GM21528 (cell line): ENCODE results near the gene RPLP2.

Source experiments
- ATAC-seq: cut with Tn5 transposase; IDR thresholded peaks from one replicate; pipeline ENCODE4 v1.9.1; 2021; ENCODE audit warnings: mild to moderate bottlenecking, moderate library complexity; ENCODE audit not compliant: unreplicated experiment, low FRiP score

RPLP2 gene

DNA sequence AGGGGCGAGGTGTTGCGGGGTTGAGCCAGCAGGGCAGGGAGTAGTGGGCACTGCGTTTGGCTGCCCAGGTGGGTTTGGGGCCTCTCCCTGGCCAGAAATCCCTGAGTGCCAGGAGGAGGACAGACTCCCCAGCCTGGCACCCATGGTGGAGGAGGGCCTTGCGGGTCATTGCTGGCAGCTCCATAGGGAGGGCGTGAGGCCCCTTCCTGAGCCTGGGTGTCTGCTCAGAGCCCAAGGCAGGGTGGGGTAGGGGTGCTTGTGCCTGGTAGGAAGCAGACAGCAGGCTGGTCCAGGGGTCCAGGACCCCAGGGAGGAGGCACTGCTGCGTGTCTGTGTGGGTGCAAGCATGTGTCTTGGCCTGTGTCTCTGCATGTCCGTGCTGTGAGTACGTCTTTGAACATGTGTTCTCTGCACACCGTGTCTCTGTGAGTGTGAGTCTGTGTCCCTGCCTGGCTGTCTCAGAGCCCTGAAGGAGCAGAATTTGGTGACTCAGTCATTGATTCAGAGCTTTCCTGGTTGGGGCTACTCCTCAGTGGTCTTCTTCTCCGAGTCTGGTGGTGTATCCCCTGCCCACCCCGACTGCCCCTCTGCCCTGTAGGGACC lies 36.8 kb downstream of the RPLP2 start:
- ATAC-seq = no peak

DNA sequence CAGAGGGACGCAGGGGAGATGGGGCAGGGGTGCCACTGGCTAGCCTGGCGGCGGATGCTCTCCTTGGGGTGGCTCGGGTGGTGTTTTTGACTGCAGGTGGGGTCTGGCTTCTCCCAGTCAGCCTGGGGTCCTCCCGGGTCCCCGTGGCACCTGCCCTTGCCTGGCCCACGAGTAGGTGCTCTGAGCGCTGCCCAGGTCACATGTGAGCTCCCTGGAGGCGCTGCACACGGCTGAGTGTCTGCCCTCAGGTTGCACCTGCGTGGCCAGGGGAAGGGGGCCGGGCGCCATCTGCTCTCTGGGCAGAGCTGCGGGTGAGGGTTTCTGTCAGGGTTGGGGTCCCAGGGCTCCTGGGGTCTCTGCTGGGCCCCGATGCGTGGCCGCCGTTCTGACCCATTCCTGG lies 38.1 kb downstream of the RPLP2 start:
- no peak for ATAC-seq

DNA sequence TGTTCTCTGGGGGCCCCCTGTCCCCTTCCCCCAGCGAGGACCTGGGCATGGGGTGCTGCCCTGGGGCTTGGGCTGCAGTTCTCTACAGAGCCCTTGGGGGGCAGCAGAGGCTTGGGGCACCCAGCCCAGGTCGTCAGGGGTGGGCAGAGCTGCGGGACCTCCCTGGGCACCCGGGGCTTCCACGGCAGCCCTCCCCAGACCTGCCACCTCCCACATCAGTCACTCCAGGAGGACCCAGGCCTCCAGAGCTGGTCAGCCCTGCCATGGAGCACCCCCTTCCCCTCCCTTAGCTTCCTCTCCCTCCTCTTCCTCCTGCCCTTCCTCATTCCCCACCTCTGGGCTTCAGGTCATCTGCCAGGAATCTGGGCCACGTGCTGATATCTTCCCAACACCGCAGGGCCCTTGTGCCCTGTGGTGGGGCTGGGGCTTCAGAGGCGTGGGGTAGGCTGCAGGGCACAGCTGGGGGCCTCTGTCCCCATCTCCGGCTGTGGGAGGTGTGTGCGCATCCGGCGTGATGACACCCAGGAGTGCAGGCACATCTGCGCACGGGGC lies 38.7 kb downstream of the RPLP2 start:
- no peak for ATAC-seq

DNA sequence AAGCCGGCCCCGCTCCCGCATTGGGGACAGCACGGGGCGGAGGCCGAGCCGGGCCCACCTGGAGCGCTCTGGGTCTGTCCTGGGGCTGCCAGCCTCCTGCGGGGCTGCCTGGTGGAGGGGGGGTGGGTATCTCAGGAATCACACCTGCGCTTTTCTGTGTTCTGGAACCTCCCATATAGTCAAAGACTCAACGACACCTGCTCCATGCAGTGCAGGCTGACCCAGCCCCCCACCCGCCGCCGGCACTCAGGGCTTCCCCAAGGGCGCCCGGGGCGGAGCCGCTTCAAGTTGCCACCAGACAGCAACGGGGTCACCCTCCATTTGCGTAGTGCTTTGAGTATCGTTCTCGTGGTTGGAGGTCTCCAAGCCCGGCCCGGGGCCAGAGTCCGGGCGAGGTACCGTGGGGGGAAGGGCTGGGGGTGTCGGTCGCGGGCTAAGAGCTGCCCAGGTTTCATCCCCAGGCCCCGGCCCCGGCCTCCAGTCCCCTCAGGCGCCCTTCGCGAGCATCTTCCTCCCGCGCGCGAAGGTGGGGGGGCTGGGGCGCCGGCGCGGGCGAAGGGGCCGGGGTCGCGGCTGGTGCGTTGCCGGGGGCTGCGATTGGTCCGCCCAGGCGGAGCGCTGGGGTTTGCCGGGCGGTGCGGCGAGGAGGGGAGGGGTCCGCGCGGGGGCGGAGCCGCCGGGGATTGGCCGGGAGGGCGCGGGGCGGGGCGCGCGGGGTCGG lies 39.5 kb downstream of the RPLP2 start:
- ATAC-seq = no peak

DNA sequence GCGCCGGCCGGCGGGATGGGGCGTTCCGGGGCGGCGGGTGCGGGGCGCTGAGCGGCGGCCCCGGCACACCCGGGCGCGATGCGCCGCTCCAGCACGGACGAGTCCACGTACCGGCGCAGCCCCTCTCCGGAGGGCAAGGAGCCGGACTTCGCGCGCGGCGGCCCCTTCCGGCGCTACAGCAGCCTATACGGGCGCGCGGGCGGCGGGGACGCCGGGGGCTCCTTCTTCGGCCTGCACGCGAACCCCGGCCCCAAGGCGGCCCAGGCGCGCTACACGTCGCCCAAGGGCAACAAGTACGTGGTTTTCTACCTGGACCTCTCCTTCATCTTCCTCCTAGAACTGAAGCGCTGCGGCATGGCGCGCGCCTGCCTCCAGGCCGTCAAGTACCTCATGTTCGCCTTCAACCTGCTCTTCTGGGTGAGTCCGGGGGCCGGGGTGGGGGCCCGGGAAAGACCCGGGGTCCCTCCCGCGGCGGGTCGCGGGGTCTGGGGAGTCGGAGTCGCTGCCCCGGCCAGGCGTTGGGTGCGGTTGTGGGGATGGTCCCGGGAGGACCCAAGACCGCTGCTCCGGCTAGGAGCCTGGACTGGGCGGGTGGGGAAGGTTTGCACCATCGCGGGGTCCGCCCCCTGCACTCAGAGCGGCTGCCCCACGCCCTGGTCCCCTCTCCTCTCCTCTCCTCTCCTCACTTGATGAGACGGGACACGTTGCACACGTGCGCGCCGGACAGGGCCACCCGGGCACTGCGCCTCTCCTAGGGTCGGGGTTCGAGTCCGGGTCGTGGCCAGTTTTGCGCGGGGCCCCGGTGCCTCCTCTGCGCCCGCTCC lies 40.4 kb downstream of the RPLP2 start:
- ATAC-seq = no peak

DNA sequence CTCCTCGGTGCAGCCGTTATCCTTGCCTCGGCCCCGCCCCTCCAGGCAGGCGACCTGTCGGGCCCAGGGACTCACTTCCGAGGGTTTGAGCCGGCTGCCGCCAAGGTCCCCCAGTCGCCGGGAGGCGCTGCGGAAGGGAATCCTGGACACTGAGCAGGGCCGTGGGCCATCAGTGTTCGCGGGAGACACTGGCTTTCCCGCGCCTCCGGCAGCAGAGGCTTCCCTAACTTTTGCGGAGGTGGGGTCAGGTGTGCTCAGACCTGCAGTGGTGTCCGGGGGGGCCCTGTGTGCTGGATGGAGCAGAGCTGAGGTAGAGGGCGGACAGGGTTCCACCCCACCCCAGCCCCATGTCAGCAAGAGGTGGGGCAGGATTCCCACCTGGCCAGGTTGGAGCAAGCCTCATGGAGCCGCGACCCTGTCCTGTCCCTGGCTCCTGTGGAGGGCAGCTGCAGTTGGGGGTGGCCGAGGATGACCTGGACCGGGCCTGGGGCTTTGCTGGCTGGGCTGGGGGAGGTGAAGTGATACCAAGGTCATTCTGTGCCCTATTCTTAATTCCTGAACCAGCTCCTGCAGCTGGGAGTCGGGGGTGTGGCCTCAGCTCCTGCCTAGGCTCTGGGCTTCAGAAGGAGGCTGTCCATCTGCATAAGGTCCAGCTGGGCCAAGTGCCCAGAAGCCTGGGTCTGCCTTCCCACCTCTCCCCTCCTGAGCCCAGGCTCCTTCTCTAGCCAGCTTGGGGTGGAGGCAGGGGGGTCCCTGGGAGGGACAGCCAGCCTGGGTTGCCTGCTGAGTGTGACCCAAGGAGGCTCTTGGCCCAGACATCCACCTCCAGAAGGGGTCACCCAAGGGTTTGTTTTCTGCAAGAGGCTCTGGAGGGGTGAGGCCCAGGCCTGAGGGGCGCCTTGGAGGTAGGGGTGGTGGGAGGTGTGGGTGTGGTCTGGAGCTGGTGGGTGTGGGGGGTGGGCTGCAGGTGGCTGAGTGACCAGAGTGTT lies 41.3 kb downstream of the RPLP2 start:
- no peak for ATAC-seq

DNA sequence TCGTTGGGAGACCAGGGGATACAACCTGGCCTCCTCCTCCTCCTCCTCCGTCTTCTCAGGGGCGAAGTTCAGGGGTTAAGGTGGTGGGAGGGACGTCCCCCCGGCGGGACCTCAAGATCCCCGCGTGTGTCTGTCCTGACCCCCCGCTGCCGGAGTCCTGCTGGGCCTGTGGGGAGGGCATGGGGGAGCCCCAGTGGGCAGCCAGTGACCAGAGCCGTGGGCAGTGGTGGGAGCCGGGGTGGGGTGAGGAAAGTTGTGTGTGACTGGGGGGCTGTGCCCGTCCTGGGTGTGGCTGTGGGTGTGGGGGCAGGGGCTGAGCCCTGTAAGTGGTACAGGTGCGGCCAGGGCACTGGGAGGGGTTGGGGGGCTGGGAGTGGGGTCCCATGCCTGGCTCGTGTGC lies 43.0 kb downstream of the RPLP2 start:
- ATAC-seq = no peak

DNA sequence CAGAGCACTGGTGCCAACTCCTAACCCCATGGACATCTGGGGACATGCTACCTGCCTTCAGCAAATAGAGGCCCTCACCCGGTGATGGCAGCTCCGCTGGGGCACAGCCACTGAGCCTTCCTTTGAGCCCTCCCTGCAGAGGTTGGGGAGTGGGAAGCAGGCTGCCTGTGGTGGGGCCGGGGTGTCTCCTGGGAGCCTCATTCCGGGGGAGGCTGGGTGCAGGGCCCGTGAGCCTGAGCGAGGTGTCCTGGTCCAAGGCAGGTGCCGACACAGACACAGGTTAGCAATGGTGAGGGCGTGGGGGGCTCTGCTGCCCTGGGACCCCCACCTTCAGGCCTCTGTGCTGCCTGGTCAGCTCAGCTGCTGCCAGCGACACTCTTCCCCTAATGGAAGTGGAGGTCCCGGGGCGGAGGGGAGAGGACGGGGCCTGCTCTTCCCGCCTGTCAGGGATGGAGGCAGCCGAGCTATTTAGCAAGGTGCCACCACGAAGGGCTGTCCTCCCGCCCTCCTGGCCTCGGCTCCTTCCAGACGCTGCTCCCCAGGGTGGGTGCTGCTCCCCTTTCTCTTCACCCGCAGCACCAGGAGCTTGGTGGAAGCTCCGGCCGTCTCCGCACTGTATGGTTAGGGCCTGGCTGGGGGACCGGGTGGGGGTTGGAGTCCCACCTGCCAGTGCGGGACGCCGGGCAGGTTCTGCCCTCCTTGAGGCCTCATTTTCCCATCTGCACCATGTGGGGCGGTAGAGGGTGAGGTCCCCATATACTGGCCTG lies 44.1 kb downstream of the RPLP2 start:
- no peak for ATAC-seq

DNA sequence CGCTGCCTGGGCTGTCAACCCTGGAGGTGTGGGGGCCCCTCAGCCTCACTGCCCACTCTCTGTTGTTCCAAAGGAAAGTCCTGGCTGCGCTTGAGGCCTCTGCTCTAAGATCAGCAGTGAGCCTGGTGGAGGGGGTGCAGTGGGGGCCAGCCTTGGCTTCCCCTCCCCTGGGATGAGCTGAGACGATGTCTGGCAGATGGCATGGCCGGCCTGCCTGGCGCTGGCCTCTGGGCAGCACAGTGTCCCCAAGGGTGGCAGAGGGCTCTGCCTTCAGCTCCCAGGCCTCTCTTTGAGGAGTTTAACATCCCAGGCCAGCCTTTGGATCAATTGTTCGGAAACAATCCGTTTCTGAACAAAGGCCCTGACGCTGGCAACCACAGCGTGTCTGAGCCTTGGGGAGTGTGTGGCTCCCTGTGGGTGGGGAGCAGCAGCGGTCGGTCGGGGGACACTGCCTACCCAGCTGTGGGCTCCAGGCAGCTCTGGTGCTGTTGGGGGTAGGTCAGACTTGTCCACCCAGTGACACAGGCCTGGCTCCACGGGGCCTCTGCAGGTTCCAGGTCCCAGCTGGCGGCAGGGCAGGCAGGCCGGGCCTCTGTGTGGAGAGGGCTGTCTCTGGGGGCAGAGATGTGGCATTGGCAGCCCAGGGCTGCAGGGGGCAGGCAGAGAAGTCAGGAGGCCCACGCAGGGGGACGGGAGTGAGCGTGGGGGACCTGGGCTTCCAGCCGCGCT lies 45.0 kb downstream of the RPLP2 start:
- ATAC-seq = no peak

DNA sequence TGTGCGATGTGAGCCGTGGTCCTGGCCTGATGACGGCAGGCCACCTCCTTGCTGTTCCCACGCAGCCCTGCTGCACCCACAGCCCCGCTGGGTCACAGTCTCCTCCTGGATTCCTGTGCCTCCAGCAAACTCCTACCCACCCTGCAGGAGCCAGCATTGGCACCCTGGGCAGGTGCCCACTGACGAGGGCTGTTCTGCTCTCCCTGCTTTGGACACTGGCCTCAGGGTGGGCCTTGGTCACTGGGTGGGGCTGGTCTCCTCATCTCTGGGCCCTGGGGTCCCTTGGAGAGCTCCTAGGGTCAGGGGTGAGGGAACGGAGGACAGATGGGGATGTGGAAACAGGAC lies 45.5 kb downstream of the RPLP2 start:
- no peak for ATAC-seq

DNA sequence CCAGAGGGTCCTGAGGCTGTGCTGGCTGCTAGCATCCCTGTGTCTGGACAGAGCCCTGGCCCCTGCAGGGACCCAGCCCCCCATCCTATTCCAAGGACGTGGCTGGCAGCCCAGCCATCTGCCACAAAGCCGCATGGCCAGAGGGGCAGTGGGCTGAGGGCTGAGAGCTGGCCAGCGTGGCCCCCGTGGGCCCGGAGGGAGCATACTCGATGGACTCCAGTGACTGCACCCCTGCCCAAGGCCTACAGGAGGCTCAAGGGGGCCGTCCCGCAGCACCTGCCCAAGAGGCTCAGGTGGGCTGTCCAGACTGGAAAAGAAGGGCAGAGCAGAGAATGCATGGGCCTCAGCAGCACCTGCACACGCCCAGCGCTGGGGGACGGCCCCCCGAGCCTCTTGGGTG lies 46.0 kb downstream of the RPLP2 start:
- no peak for ATAC-seq

DNA sequence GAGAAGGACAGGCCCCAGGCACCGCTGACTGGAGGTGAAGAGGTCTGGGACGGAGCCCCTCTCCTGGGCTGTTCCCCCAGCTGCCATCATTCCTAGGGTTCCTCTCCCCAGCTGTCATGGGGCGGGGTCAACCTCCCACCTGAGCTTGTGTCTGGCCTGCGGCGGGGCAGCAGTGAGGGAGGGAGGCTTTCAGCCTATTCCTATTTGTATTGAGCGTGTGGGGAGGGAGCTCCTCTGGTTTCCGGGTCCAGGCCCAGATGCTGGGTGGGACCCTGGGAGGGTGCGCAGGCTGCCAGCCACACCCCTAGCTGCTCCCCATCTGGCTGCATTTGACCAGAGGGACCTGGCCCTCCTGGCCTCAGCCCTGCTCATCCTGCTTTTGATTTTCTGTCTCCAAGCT lies 46.6 kb downstream of the RPLP2 start:
- ATAC-seq = no peak

DNA sequence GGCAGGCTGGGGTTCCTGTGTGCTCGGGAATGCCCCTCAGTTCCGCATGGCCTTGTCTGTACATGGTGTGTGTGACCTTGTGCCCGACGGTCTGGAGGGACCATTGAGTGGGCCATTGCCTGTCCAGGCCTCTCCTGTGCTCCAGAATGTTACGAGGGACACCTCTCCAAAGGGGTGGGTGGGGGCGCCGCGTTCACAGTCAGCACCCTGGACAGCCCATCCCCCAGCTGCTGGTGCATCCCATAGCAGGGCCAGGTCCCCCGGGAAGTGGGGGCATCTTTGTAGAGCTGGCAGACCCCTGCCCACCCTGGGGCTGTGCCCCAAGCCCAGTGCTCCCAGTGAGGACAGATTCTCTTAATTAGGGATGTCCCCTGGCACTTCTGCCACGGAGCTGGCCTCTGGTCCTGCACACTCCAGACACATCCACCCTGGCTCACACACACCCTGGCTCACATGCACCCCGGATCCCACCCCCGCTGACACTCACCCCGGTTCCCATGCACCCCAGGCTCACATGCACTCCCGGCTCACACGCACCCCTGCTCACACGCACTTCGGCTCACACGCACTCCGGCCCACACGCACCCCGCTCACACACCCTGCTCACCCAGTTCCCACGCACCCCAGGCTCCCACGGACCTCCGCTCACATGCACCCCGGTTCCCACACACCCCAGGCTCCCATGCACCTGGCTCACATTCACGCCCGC lies 48.4 kb downstream of the RPLP2 start:
- ATAC-seq = no peak

DNA sequence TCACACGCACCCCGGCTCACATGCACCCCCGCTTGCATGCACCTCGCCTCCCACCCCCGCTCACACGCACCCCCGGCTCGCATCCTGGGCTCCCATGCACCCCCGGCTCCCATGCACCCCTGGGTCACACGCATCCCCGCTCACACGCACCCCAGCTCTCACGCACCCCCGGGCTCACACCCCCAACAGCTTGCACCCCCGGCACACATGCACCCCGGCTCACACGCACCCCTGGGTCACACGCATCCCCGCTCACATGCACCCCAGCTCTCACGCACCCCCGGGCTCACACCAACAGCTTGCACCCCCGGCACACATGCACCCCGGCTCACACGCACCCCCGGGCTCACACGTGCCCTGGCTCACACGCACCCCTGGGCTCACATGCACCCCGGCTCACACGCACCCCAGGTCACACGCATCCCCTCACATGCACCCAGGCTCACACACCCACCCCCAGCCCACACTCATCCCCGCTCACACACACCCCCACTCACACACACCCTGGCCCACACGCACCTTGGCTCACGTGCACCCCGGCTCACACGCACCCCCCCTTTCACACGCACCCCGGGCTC lies 49.1 kb downstream of the RPLP2 start:
- ATAC-seq = no peak

DNA sequence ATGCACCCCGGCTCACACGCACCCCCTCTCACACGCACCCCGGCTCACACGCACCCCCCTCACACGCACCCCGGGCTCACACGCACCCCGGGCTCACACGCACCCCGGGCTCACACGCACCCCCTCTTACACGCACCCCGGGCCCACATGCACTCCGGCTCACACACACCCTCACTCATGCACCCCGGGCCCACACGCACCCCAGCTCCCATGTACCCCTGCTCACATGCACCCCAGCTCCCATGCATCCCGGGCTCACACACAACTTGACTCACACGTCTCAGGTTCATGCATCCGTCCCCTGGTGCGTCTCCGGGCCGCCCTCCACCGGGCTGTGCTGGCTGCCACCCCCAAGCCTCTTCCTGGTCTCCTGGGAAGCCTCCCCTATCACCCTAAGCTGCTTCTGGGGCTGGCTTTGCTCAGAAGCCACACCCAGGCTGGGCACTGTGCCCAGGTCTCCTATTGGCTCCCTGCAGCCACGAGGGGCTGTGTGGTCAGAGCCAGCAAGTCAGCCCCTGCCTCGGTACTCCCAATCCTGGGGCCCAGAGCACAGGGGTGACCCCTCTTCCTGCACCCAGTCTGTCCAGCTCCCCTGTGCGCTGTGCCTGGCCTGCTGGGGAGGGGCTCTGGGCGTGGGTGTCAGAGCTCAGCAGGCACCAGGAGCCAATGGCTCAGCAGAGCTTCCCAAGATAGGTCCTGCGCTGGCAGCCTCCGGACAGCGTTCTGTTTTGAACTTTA lies 49.8 kb downstream of the RPLP2 start:
- ATAC-seq = no peak

DNA sequence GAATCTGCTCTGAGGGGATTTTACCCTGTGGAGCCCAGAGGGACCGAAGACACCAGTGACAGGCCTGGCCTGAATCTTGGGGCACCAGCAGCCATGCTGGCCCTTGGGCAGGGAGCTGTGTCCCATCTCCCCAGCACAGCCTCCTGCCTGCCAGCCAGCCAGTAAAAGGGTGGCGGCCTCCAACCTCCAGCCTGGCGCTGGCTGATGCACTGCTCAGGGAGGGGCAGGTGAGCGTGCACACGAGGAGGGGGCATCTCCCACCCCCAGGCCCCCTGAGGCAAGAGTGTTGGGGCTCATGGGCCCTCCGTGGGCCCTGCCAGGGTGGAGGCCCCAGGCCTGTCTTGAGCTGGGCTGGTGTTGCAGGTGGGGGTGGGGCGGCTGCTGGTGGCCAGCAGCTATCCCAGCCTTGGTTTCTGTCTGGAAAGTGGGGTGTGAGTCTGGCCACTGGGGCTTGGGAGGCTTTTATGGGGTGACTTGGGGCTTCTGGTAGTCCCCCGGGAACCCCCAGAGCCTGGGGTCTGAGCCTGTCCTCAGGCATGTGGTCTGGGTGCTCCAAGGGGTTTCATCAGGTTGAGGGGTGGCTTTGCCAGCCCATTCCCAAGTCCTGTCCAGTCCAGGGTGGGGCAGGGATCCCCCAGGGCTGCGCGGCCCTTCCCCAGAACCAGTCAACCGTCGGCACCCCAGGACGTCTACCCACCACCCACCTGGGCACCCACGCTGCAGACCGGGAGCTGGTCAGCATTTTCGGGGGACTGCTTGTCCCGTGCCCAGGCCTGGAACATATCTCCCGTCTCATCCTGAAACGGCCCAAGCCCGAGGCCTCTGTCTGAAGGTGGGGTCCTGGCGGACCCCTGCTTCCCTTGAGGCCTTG lies 50.7 kb downstream of the RPLP2 start:
- ATAC-seq = no peak
